GM12878 (cell line): Measurements from ENCODE around the gene NUP210. TPM values are rescaled to one million over a fixed set of nuclear protein-coding genes. Genes with fewer than 3 reads are reported as not detected.

Experiments
- BHLHE40 ChIP-seq, 2 experiments: fragments of 450-650 bp in 1 of 2; IDR thresholded peaks; 2 replicates each; pipeline ENCODE4 v1.6.1; 2011 to 2017; ENCODE audit warnings: low read depth in 2 of 2, borderline replicate concordance in 1 of 2, improper control_type of control experiment in 1 of 2, low read length in 1 of 2, mild to moderate bottlenecking in 1 of 2
- BRCA1 ChIP-seq: IDR thresholded peaks from 2 replicates; pipeline ENCODE4 v1.6.1; 2011; ENCODE audit warnings: low read depth, low read length, improper control_type of control experiment
- CEBPB ChIP-seq, 2 experiments: fragments of 150-350 bp in 1 of 2; IDR thresholded peaks; 2 replicates each; pipeline ENCODE4 v1.6.1; 2012 to 2014; ENCODE audit warnings: low read depth in 2 of 2, low read length in 2 of 2, borderline replicate concordance in 1 of 2, inconsistent platforms in 1 of 2
- CREB1 ChIP-seq: IDR thresholded peaks from 2 replicates; pipeline ENCODE4 v1.6.1; 2012; ENCODE audit warnings: low read depth, mild to moderate bottlenecking, inconsistent platforms
- CUX1 ChIP-seq: IDR thresholded peaks from 2 replicates; pipeline ENCODE4 v1.6.1; 2012; ENCODE audit warnings: improper control_type of control experiment, low read depth, low read length; ENCODE audit not compliant: insufficient replicate concordance
- EGR1 ChIP-seq, 2 experiments: IDR thresholded peaks; 1 replicate in 1 of 2; 2 replicates in 1 of 2; pipeline ENCODE4 v1.6.1; 2011 to 2012; ENCODE audit warnings: low read depth in 2 of 2, low read length in 2 of 2, borderline replicate concordance in 1 of 2, mild to moderate bottlenecking in 1 of 2, moderate library complexity in 1 of 2
- IRF4 ChIP-seq: IDR thresholded peaks from 2 replicates; pipeline ENCODE4 v1.6.1; 2011; ENCODE audit warnings: low read depth, low read length
- JUND ChIP-seq: IDR thresholded peaks from 2 replicates; pipeline ENCODE4 v1.6.1; 2012; ENCODE audit warnings: low read depth, mild to moderate bottlenecking, low read length, improper control_type of control experiment, moderate library complexity
- MEF2A ChIP-seq: IDR thresholded peaks from 2 replicates; pipeline ENCODE4 v1.6.1; 2011; ENCODE audit warnings: low read depth, mild to moderate bottlenecking, low read length, moderate library complexity; ENCODE audit not compliant: insufficient read depth
- PAX8 ChIP-seq: fragments of 450-650 bp; IDR thresholded peaks from 2 replicates; pipeline ENCODE4 v1.6.1; 2017; ENCODE audit warnings: mild to moderate bottlenecking, moderate library complexity
- RELA ChIP-seq: fragments of 450-650 bp; IDR thresholded peaks from 2 replicates; pipeline ENCODE4 v1.8.0; 2014; ENCODE audit warnings: borderline replicate concordance; ENCODE audit not compliant: partially characterized antibody
- SPI1 ChIP-seq: IDR thresholded peaks from 2 replicates; pipeline ENCODE4 v1.6.1; 2011; ENCODE audit warnings: low read depth, mild to moderate bottlenecking, low read length, moderate library complexity, borderline replicate concordance; ENCODE audit not compliant: insufficient read depth
- USF2 ChIP-seq: IDR thresholded peaks from 2 replicates; pipeline ENCODE4 v1.6.1; 2011; ENCODE audit warnings: low read depth, low read length, improper control_type of control experiment, borderline replicate concordance
- WRNIP1 ChIP-seq: IDR thresholded peaks from 2 replicates; pipeline ENCODE4 v1.6.1; 2011; ENCODE audit warnings: low read depth, low read length, improper control_type of control experiment, borderline replicate concordance
- polyA plus RNA-seq, 11 experiments: library from polyadenylated mRNA; depleted of rRNA in 4 of 11; unstranded in 6 of 11; stranded (reverse) in 5 of 11; fragments of >200 nt; fragmentation: Nextera tagmentation in 4 of 11; fragmentation: Illumina TruSeq in 1 of 11; extraction: Ambion mirVana in 4 of 11; extraction: Trizol in 1 of 11; gene quantifications; 1 replicate in 1 of 11; 2 replicates in 10 of 11; pipeline versions ENCODE4 v1.2.1 to v1.2.3, GENCODE V29; 2011 to 2016; ENCODE audit warnings: inconsistent platforms in 2 of 11, missing spikeins in 2 of 11, low read depth in 1 of 11
- total RNA-seq, 4 experiments: library from RNA; depleted of rRNA in 3 of 4; stranded (reverse); fragments of >200 nt in 3 of 4; fragmentation: Illumina TruSeq in 1 of 4; extraction: Trizol in 1 of 4; gene quantifications; 2 replicates each; pipeline versions ENCODE4 v1.2.1 to v1.2.3, GENCODE V29; 2013 to 2021
- TF ChIP-seq, protein P1 (sequence below): IDR thresholded peaks from 2 replicates; pipeline ENCODE4 v1.6.1; 2012; ENCODE audit warnings: mild to moderate bottlenecking, low read depth, low read length
- TF ChIP-seq, protein P2 (sequence below): IDR thresholded peaks from 2 replicates; pipeline ENCODE4 v1.6.1; 2011; ENCODE audit warnings: borderline replicate concordance, low read depth, mild to moderate bottlenecking, moderate library complexity, low read length; ENCODE audit not compliant: insufficient read depth, poor library complexity, severe bottlenecking

Gene NUP210
- total and polyA plus RNA-seq, 10 of the 15 experiments (the other 5 are each of a cell fraction or from before 2014, with no cell fraction given), result 2.9 to 150 (median 76.0) TPM

GRCh38 chr3:13420831-13421765 is 976 bp upstream of the NUP210 start (continued):
- TF ChIP-seq, protein P1, sequence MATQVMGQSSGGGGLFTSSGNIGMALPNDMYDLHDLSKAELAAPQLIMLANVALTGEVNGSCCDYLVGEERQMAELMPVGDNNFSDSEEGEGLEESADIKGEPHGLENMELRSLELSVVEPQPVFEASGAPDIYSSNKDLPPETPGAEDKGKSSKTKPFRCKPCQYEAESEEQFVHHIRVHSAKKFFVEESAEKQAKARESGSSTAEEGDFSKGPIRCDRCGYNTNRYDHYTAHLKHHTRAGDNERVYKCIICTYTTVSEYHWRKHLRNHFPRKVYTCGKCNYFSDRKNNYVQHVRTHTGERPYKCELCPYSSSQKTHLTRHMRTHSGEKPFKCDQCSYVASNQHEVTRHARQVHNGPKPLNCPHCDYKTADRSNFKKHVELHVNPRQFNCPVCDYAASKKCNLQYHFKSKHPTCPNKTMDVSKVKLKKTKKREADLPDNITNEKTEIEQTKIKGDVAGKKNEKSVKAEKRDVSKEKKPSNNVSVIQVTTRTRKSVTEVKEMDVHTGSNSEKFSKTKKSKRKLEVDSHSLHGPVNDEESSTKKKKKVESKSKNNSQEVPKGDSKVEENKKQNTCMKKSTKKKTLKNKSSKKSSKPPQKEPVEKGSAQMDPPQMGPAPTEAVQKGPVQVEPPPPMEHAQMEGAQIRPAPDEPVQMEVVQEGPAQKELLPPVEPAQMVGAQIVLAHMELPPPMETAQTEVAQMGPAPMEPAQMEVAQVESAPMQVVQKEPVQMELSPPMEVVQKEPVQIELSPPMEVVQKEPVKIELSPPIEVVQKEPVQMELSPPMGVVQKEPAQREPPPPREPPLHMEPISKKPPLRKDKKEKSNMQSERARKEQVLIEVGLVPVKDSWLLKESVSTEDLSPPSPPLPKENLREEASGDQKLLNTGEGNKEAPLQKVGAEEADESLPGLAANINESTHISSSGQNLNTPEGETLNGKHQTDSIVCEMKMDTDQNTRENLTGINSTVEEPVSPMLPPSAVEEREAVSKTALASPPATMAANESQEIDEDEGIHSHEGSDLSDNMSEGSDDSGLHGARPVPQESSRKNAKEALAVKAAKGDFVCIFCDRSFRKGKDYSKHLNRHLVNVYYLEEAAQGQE, result no peak
- peak; percentile 50 for TF ChIP-seq CREB1
- TF ChIP-seq EGR1 (IDR thresholded peaks at IDR 0.05; ENCODE audit: borderline replicate concordance in 1 of 2, low read depth in 2 of 2, low read length in 2 of 2), result no peak
- no peak for TF ChIP-seq SPI1
- TF ChIP-seq MEF2A, result no peak
- TF ChIP-seq BRCA1, result no peak
- peak; percentile 45; the same call in 1 of the 2 replicates for TF ChIP-seq USF2
- TF ChIP-seq, protein P2, sequence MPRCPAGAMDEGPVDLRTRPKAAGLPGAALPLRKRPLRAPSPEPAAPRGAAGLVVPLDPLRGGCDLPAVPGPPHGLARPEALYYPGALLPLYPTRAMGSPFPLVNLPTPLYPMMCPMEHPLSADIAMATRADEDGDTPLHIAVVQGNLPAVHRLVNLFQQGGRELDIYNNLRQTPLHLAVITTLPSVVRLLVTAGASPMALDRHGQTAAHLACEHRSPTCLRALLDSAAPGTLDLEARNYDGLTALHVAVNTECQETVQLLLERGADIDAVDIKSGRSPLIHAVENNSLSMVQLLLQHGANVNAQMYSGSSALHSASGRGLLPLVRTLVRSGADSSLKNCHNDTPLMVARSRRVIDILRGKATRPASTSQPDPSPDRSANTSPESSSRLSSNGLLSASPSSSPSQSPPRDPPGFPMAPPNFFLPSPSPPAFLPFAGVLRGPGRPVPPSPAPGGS, result peak; percentile 13
- peak; percentile 90 to 93 for TF ChIP-seq BHLHE40 (IDR thresholded peaks at IDR 0.05; ENCODE audit: borderline replicate concordance in 1 of 2, low read depth in 2 of 2, low read length in 1 of 2)
- 0 out of 2 replicates have a peak, but pooled peaks have one; percentile 6 for TF ChIP-seq IRF4
- no peak for TF ChIP-seq PAX8
- TF ChIP-seq WRNIP1, result no peak
- no peak for TF ChIP-seq CUX1
- TF ChIP-seq JUND, result no peak
- no peak for TF ChIP-seq RELA
- TF ChIP-seq CEBPB (IDR thresholded peaks at IDR 0.05; ENCODE audit: borderline replicate concordance in 1 of 2, low read depth in 2 of 2, low read length in 2 of 2), result no peak
